Measurements from ENCODE around the gene EARS2. TPM values are rescaled to one million over a fixed set of nuclear protein-coding genes. Genes with fewer than 3 reads are reported as not detected.

EARS2 gene
- total RNA-seq, 1 experiment from 2014 or later: 34.9 TPM

DNA sequence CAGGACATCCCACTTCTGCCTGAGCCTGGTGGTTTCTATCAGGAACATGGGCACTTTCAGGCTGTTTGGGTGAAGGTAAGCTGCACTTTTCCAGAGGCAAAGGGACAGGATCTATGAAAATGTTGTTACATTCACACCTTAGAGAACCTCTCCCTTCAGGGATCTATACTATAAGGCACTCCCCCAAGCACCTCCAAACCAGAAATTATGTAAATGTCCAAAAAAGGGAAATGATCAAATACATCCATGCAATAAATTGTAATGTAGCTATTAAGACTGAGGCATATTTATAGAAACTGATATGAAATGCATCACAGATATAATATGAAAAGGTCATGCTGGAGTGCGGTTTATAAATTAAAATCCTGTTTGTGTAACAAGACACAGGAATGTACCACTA is 80.9 kb downstream of the EARS2 start:
- Histone ChIP-seq H3K9me2 (ENCODE audit: insufficient read depth) (no peaks in the 10 kb centered on the region), H3K4me2 (no peak overlapping the region), H4K20me1 (ENCODE audit: insufficient read depth) (no peaks in the 10 kb centered on the region), H3K27me3 (ENCODE audit: insufficient read depth, low read depth) (no peaks in the 10 kb centered on the region), H2AFZ (no peak overlapping the region), H3K27ac (no peak overlapping the region), H3K4me1 (replicated peaks; ENCODE audit: insufficient read depth) (no peaks in the 10 kb centered on the region), H3K9me3 (ENCODE audit: insufficient read depth, low read depth) (no peaks in the 10 kb centered on the region), H3K4me3 (no peak overlapping the region), H3K36me3 (ENCODE audit: low read depth) (peaks cover 20% of the 10 kb centered on the region; the same call in 1 of the 2 replicates), H3F3A (ENCODE audit: insufficient read depth, low read depth) (peaks cover 2% of the 10 kb centered on the region; the same call in 1 of the 2 replicates), H3K79me2 (ENCODE audit: low read depth) (no peaks in the 10 kb centered on the region)
- TF ChIP-seq, protein P1, sequence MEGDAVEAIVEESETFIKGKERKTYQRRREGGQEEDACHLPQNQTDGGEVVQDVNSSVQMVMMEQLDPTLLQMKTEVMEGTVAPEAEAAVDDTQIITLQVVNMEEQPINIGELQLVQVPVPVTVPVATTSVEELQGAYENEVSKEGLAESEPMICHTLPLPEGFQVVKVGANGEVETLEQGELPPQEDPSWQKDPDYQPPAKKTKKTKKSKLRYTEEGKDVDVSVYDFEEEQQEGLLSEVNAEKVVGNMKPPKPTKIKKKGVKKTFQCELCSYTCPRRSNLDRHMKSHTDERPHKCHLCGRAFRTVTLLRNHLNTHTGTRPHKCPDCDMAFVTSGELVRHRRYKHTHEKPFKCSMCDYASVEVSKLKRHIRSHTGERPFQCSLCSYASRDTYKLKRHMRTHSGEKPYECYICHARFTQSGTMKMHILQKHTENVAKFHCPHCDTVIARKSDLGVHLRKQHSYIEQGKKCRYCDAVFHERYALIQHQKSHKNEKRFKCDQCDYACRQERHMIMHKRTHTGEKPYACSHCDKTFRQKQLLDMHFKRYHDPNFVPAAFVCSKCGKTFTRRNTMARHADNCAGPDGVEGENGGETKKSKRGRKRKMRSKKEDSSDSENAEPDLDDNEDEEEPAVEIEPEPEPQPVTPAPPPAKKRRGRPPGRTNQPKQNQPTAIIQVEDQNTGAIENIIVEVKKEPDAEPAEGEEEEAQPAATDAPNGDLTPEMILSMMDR (conservative IDR thresholded peaks at IDR 0.05): no peak
- no peak for TF ChIP-seq EZH2 (IDR thresholded peaks at IDR 0.05; ENCODE audit: low read depth)
- no peak for DNase-seq
- ChIA-PET CTCF (no interaction called here), POLR2A (ENCODE audit: unreplicated experiment) (no interaction called here)
- no TSS peak for BruUV-seq (replicated peaks)
- intact Hi-C loops (cut with micrococcal nuclease; ENCODE audit: unreplicated experiment): no loop called here

Other genes with a start within 250 kb of the EARS2 start
- 38.3 and 40.7 TPM in 2 replicates for gene COG7, start 104.2 kb downstream of the EARS2 start, total RNA-seq (2021)
- gene GGA2, start 46.9 kb downstream of the EARS2 start, total RNA-seq (2021): 68.5 and 85.1 TPM in 2 replicates
- 95.8 and 98.2 TPM in 2 replicates for gene UBFD1, start 377 bp upstream of the EARS2 start, total RNA-seq (2021)
- gene NDUFAB1, start 39.0 kb upstream of the EARS2 start, total RNA-seq (2021): 125 and 136 TPM in 2 replicates
- 15.1 and 19.1 TPM in 2 replicates for gene PALB2, start 84.0 kb upstream of the EARS2 start, total RNA-seq (2021)
- gene DCTN5, start 84.1 kb upstream of the EARS2 start, total RNA-seq (2021): 52.9 and 84.8 TPM in 2 replicates
- gene PLK1, start 121.5 kb upstream of the EARS2 start, total RNA-seq (2021): 169 and 213 TPM in 2 replicates
- gene ERN2, start 155.9 kb upstream of the EARS2 start, total RNA-seq (2021): 3.4 and 3.9 TPM in 2 replicates
- not detected in 2 replicates for gene CHP2, start 197.7 kb upstream of the EARS2 start, total RNA-seq (2021)